H9 (cell line): ENCODE measurements around the gene FCHO1. TPM values are rescaled to one million over a fixed set of nuclear protein-coding genes. Genes with fewer than 3 reads are reported as not detected.

Experiments used
- DNase-seq: peaks from one replicate; pipeline ENCODE4 v3.0.0-alpha.2; 2017
- H2AFZ ChIP-seq: one replicate; pipeline ENCODE4 v1.6.1; 2013; ENCODE audit warnings: mild to moderate bottlenecking, low read length, control low read depth, moderate library complexity
- H2AK5ac ChIP-seq: 2 replicates; pipeline ENCODE4 v1.6.1; 2013; ENCODE audit warnings: low read length, control low read depth, mixed read lengths; ENCODE audit not compliant: insufficient read length
- H2BK120ac ChIP-seq: one replicate; pipeline ENCODE4 v1.6.1; 2013; ENCODE audit warnings: low read depth, mild to moderate bottlenecking, low read length, control low read depth, inconsistent platforms; ENCODE audit not compliant: poor library complexity, severe bottlenecking
- H2BK12ac ChIP-seq: 2 replicates; pipeline ENCODE4 v1.6.1; 2013; ENCODE audit warnings: low read length, control low read depth, mixed read lengths, low read depth; ENCODE audit not compliant: insufficient read length
- H2BK15ac ChIP-seq: 2 replicates; pipeline ENCODE4 v1.6.1; 2013; ENCODE audit warnings: low read depth, low read length, control low read depth
- H2BK20ac ChIP-seq: one replicate; pipeline ENCODE4 v1.6.1; 2013; ENCODE audit warnings: low read depth, mild to moderate bottlenecking, low read length, control low read depth, inconsistent platforms; ENCODE audit not compliant: poor library complexity, severe bottlenecking
- H2BK5ac ChIP-seq: 2 replicates; pipeline ENCODE4 v1.6.1; 2013; ENCODE audit warnings: low read length, control low read depth, mixed read lengths; ENCODE audit not compliant: insufficient read length
- H3K14ac ChIP-seq: 2 replicates; pipeline ENCODE4 v1.6.1; 2013; ENCODE audit warnings: low read length, control low read depth; ENCODE audit not compliant: insufficient read depth
- H3K18ac ChIP-seq: 2 replicates; pipeline ENCODE4 v1.6.1; 2013; ENCODE audit warnings: low read depth, mild to moderate bottlenecking, mixed read lengths, low read length, control low read depth; ENCODE audit not compliant: insufficient read length
- H3K23ac ChIP-seq: 2 replicates; pipeline ENCODE4 v1.6.1; 2013; ENCODE audit warnings: low read length, control low read depth, mixed read lengths, low read depth; ENCODE audit not compliant: insufficient read length
- H3K23me2 ChIP-seq: 2 replicates; pipeline ENCODE4 v1.6.1; 2013; ENCODE audit warnings: low read depth, mild to moderate bottlenecking, mixed read lengths, low read length, control low read depth; ENCODE audit not compliant: insufficient read length, poor library complexity, severe bottlenecking
- H3K27ac ChIP-seq: 2 replicates; pipeline ENCODE4 v1.5.1; 2013; ENCODE audit warnings: low read length, control low read depth, mixed read lengths, low read depth; ENCODE audit not compliant: insufficient read length
- H3K27me3 ChIP-seq: 2 replicates; pipeline ENCODE4 v1.6.1; 2013; ENCODE audit warnings: low read length, control low read depth, inconsistent platforms; ENCODE audit not compliant: insufficient read depth
- H3K4ac ChIP-seq: 2 replicates; pipeline ENCODE4 v1.6.1; 2013; ENCODE audit warnings: low read depth, mild to moderate bottlenecking, control low read depth, inconsistent platforms, low read length, moderate library complexity
- H3K4me1 ChIP-seq: 2 replicates; pipeline ENCODE4 v1.6.1; 2013; ENCODE audit warnings: low read length, control low read depth, inconsistent platforms; ENCODE audit not compliant: insufficient read depth
- H3K4me2 ChIP-seq: 2 replicates; pipeline ENCODE4 v1.6.1; 2013; ENCODE audit warnings: low read length, control low read depth, mixed read lengths; ENCODE audit not compliant: insufficient read length, insufficient read depth
- H3K56ac ChIP-seq: 2 replicates; pipeline ENCODE4 v1.6.1; 2013; ENCODE audit warnings: low read depth, mild to moderate bottlenecking, mixed read lengths, low read length, control low read depth; ENCODE audit not compliant: insufficient read length
- H3K79me1 ChIP-seq: 2 replicates; pipeline ENCODE4 v1.6.1; 2013; ENCODE audit warnings: low read depth, mild to moderate bottlenecking, moderate library complexity, low read length, control low read depth, inconsistent platforms; ENCODE audit not compliant: insufficient read depth, poor library complexity, severe bottlenecking
- H3K79me2 ChIP-seq: 2 replicates; pipeline ENCODE4 v1.6.1; 2013; ENCODE audit warnings: low read length, control low read depth, inconsistent platforms; ENCODE audit not compliant: insufficient read depth
- H3K9ac ChIP-seq: 2 replicates; pipeline ENCODE4 v1.6.1; 2013; ENCODE audit warnings: low read length, control low read depth, mixed read lengths; ENCODE audit not compliant: insufficient read length; ENCODE audit errors: extremely low read depth
- H3K9me3 ChIP-seq: one replicate; pipeline ENCODE4 v1.6.1; 2013; ENCODE audit warnings: low read depth, low read length, inconsistent platforms; ENCODE audit not compliant: control insufficient read depth
- H3T11ph ChIP-seq: one replicate; pipeline ENCODE4 v1.6.1; 2013; ENCODE audit warnings: mild to moderate bottlenecking, low read length, control low read depth, inconsistent platforms
- H4K20me1 ChIP-seq: one replicate; pipeline ENCODE4 v1.6.1; 2013; ENCODE audit not compliant: control insufficient read depth, insufficient read length, insufficient read depth
- H4K5ac ChIP-seq: 2 replicates; pipeline ENCODE4 v1.6.1; 2013; ENCODE audit warnings: low read depth, mild to moderate bottlenecking, mixed read lengths, low read length, control low read depth; ENCODE audit not compliant: insufficient read length
- H4K8ac ChIP-seq: replicated peaks from 2 replicates; pipeline ENCODE4 v1.6.1; 2013; ENCODE audit warnings: low read length, control low read depth, mixed read lengths, low read depth; ENCODE audit not compliant: insufficient read length
- H4K91ac ChIP-seq: 2 replicates; pipeline ENCODE4 v1.6.1; 2013; ENCODE audit warnings: low read depth, mild to moderate bottlenecking, moderate library complexity, mixed read lengths, low read length, control low read depth; ENCODE audit not compliant: insufficient read length
- H3K27ac Mint-ChIP-seq, 3 experiments: 2 replicates in 2 of 3; 3 replicates in 1 of 3; pipeline ENCODE4 v1.8.0; 2020 to 2021; ENCODE audit warnings: mixed read lengths in 3 of 3, mild to moderate bottlenecking in 1 of 3, moderate library complexity in 1 of 3
- H3K27me3 Mint-ChIP-seq: 2 replicates; pipeline ENCODE4 v1.8.0; 2021; ENCODE audit warnings: low read depth, mild to moderate bottlenecking, moderate library complexity, mixed read lengths
- H3K36me3 Mint-ChIP-seq, 3 experiments: 2 replicates in 2 of 3; 3 replicates in 1 of 3; pipeline ENCODE4 v1.8.0; 2020 to 2021; ENCODE audit warnings: low read depth in 3 of 3, mixed read lengths in 3 of 3; ENCODE audit not compliant: insufficient read depth in 1 of 3
- H3K4me1 Mint-ChIP-seq, 2 experiments: 2 replicates each; pipeline ENCODE4 v1.8.0; 2020; ENCODE audit warnings: mixed read lengths in 2 of 2
- H3K4me3 Mint-ChIP-seq, 2 experiments: 2 replicates in 1 of 2; 3 replicates in 1 of 2; pipeline ENCODE4 v1.8.0; 2020 to 2021; ENCODE audit warnings: mild to moderate bottlenecking in 2 of 2, mixed read lengths in 2 of 2, moderate library complexity in 1 of 2
- H3K9me3 Mint-ChIP-seq, 2 experiments: 2 replicates in 1 of 2; 3 replicates in 1 of 2; pipeline ENCODE4 v1.8.0; 2020; ENCODE audit warnings: mild to moderate bottlenecking in 2 of 2, mixed read lengths in 2 of 2, moderate library complexity in 1 of 2
- CTCF ChIP-seq: fragments of 200-600 bp; sonication (generic); conservative IDR thresholded peaks from 3 replicates; pipeline ENCODE4 v1.8.0; 2021; ENCODE audit warnings: antibody characterized with exemption, mild to moderate bottlenecking
- WGBS: extraction: QIAGEN DNeasy Blood & Tissue Kit; methylation state at CpG from one replicate; pipeline ENCODE4 v1.1.7; 2013; ENCODE audit warnings: missing lambda C conversion rate, low lambda C conversion rate, mixed read lengths; ENCODE audit not compliant: insufficient read length; ENCODE audit errors: extremely low coverage; 5-methylcytosine and 5-hydroxymethylcytosine counted together
- total RNA-seq: library from RNA; stranded (reverse); gene quantifications from 2 replicates; pipeline ENCODE4 v1.2.1, GENCODE V29; 2021

FCHO1 gene
- total RNA-seq, 1 experiment from 2014 or later, result 13.1 TPM

- no peak overlapping the region for H3K23ac ChIP-seq
- H3K27me3 ChIP-seq, result no peaks in the 10 kb centered on the region
- H3K27ac ChIP-seq, result no peak overlapping the region
- Mint-ChIP-seq H3K9me3 (peaks cover 0 to 2% of the 10 kb centered on the region in 2 experiments; a peak in 1 of 5 replicates), H3K27ac (no peak overlapping the region), H3K4me1 (peaks cover 13 to 23% of the 10 kb centered on the region in 2 experiments), H3K27me3 (0 out of 2 replicates have a peak, but pooled peaks cover 2% of the 10 kb centered on the region), H3K4me3 (no peak overlapping the region), H3K36me3 (peaks cover 2 to 15% (median 8%) of the 10 kb centered on the region in 3 experiments; a peak in 6 of 7 replicates)
- TF ChIP-seq CTCF, result peak; percentile 79
- H3K18ac ChIP-seq, result no peak overlapping the region
- H2AFZ ChIP-seq, result no peak overlapping the region
- H3K79me1 ChIP-seq, result no peaks in the 10 kb centered on the region
- no peak overlapping the region for H3K9ac ChIP-seq
- H2BK5ac ChIP-seq, result no peak overlapping the region
- no peak overlapping the region for H4K8ac ChIP-seq
- H3K23me2 ChIP-seq, result peaks cover 13% of the 10 kb centered on the region
- no peak overlapping the region for H4K5ac ChIP-seq
- H4K20me1 ChIP-seq, result no peaks in the 10 kb centered on the region
- no peaks in the 10 kb centered on the region for H3K9me3 ChIP-seq
- no peak overlapping the region for H3T11ph ChIP-seq
- H2BK20ac ChIP-seq, result no peak overlapping the region
- no CpG with 5 or more reads among the region's 16 CpGs for WGBS
- no peak overlapping the region for H2AK5ac ChIP-seq
- no peak overlapping the region for H4K91ac ChIP-seq
- no peak overlapping the region for H3K56ac ChIP-seq
- H3K79me2 ChIP-seq, result no peaks in the 10 kb centered on the region
- no peak overlapping the region for H3K4me2 ChIP-seq
- H2BK120ac ChIP-seq, result no peak overlapping the region
- no peaks in the 10 kb centered on the region for H3K4me1 ChIP-seq
- DNase-seq, result peak; percentile 78
- no peak overlapping the region for H3K14ac ChIP-seq
- H3K4ac ChIP-seq, result no peak overlapping the region
- no peak overlapping the region for H2BK12ac ChIP-seq
- no peak overlapping the region for H2BK15ac ChIP-seq
Measured at GRCh38 chr19:17775245-17775927, 24.1 kb downstream of the FCHO1 start.
